WTC11 (cell line): ENCODE measurements around the gene TTC1. TPM values are rescaled to one million over a fixed set of nuclear protein-coding genes. Genes with fewer than 3 reads are reported as not detected.

Experiments
- ATAC-seq: fragments of 200-7000 bp; cut with Tn5 transposase; 2 replicates; pipeline ENCODE4 v1.10.0; 2021; ENCODE audit warnings: mild to moderate bottlenecking, moderate library complexity
- CTCF ChIA-PET: fragments of 300-600 bp; sonication (Branson Sonifier 250); formaldehyde crosslinking; loops from one replicate; lab custom pipeline; 2021; ENCODE audit warnings: antibody characterized with exemption; lab: Charles Lee
- POLR2A ChIA-PET: fragments of 350-600 bp; sonication (Branson Sonifier 250); formaldehyde crosslinking; loops from one replicate; lab custom pipeline; 2021; ENCODE audit warnings: antibody characterized with exemption; lab: Charles Lee
- DNase-seq: peaks from one replicate; pipeline ENCODE4 v3.0.0; 2021; ENCODE audit warnings: low spot score
- H3K27ac Mint-ChIP-seq: 2 replicates; pipeline ENCODE4 v1.8.0; 2021; ENCODE audit warnings: mixed read lengths
- H3K27me3 Mint-ChIP-seq: 2 replicates; pipeline ENCODE4 v1.8.0; 2021; ENCODE audit warnings: low read depth, mild to moderate bottlenecking, moderate library complexity, mixed read lengths
- H3K36me3 Mint-ChIP-seq: 2 replicates; pipeline ENCODE4 v1.8.0; 2021; ENCODE audit warnings: mixed read lengths
- H3K4me1 Mint-ChIP-seq: 2 replicates; pipeline ENCODE4 v1.8.0; 2022; ENCODE audit warnings: mixed read lengths
- H3K4me3 Mint-ChIP-seq: 2 replicates; pipeline ENCODE4 v1.8.0; 2021; ENCODE audit warnings: mild to moderate bottlenecking, moderate library complexity, mixed read lengths
- H3K9me3 Mint-ChIP-seq: 2 replicates; pipeline ENCODE4 v1.8.0; 2021; ENCODE audit warnings: mixed read lengths
- ATF1 ChIP-seq: sonication (generic); formaldehyde crosslinking; IDR thresholded peaks from 2 replicates; pipeline ENCODE4 v1.8.1; 2023; ENCODE audit warnings: mild to moderate bottlenecking, moderate library complexity, missing genetic modification reagents
- CBFB ChIP-seq: sonication (generic); formaldehyde crosslinking; IDR thresholded peaks from 2 replicates; pipeline ENCODE4 v1.8.1; 2022; ENCODE audit warnings: mild to moderate bottlenecking, low read depth, missing genetic modification reagents
- ESRRA ChIP-seq: sonication (generic); formaldehyde crosslinking; IDR thresholded peaks from 2 replicates; pipeline ENCODE4 v1.8.1; 2022; ENCODE audit warnings: mild to moderate bottlenecking, missing genetic modification reagents, borderline replicate concordance
- IRF2 ChIP-seq: sonication (generic); formaldehyde crosslinking; IDR thresholded peaks from 2 replicates; pipeline ENCODE4 v1.8.0; 2022; ENCODE audit warnings: low read depth, missing genetic modification reagents, borderline replicate concordance
- MXD4 ChIP-seq: fragments of 250-450 bp; sonication (Bioruptor Pico); IDR thresholded peaks from 2 replicates; pipeline ENCODE4 v1.8.0; 2021; ENCODE audit warnings: mild to moderate bottlenecking, moderate library complexity, borderline replicate concordance
- NR2C2 ChIP-seq: sonication (generic); formaldehyde crosslinking; IDR thresholded peaks from 2 replicates; pipeline ENCODE4 v1.8.0; 2022; ENCODE audit warnings: mild to moderate bottlenecking, missing genetic modification reagents
- SMAD3 ChIP-seq: sonication (generic); formaldehyde crosslinking; IDR thresholded peaks from 2 replicates; pipeline ENCODE4 v1.8.0; 2022; ENCODE audit warnings: missing genetic modification reagents, mild to moderate bottlenecking, borderline replicate concordance
- SP1 ChIP-seq: sonication (generic); formaldehyde crosslinking; conservative IDR thresholded peaks from 2 replicates; pipeline ENCODE4 v1.8.1; 2022; ENCODE audit warnings: missing genetic modification reagents
- TEAD1 ChIP-seq: sonication (generic); formaldehyde crosslinking; IDR thresholded peaks from 2 replicates; pipeline ENCODE4 v1.8.0; 2022; ENCODE audit warnings: mild to moderate bottlenecking, missing genetic modification reagents
- ZBTB43 ChIP-seq: sonication (generic); formaldehyde crosslinking; IDR thresholded peaks from 2 replicates; pipeline ENCODE4 v1.8.1; 2023; ENCODE audit warnings: mild to moderate bottlenecking, missing genetic modification reagents
- ZNF263 ChIP-seq: sonication (generic); formaldehyde crosslinking; IDR thresholded peaks from 2 replicates; pipeline ENCODE4 v1.8.1; 2022; ENCODE audit warnings: low read depth, mild to moderate bottlenecking, moderate library complexity, missing genetic modification reagents
- ZNF317 ChIP-seq: sonication (generic); formaldehyde crosslinking; IDR thresholded peaks from 2 replicates; pipeline ENCODE4 v1.8.1; 2023; ENCODE audit warnings: low read depth, mild to moderate bottlenecking, moderate library complexity, missing genetic modification reagents, borderline replicate concordance
- ZNF532 ChIP-seq: fragments of 250-450 bp; sonication (Bioruptor Pico); IDR thresholded peaks from 2 replicates; pipeline ENCODE4 v1.9.0; 2021; ENCODE audit warnings: mild to moderate bottlenecking, borderline replicate concordance
- ZNF671 ChIP-seq: fragments of 250-450 bp; sonication (Bioruptor Pico); IDR thresholded peaks from 2 replicates; pipeline ENCODE4 v1.8.0; 2021; ENCODE audit warnings: mild to moderate bottlenecking
- total RNA-seq: library from RNA; stranded (reverse); gene quantifications from 3 replicates; pipeline ENCODE4 v1.2.3, GENCODE V29; 2021
- TF ChIP-seq, protein P1 (sequence below): sonication (generic); formaldehyde crosslinking; IDR thresholded peaks from 2 replicates; pipeline ENCODE4 v1.8.0; 2022; ENCODE audit warnings: mild to moderate bottlenecking, missing genetic modification reagents
- TF ChIP-seq, protein P2 (sequence below): sonication (generic); formaldehyde crosslinking; IDR thresholded peaks from 2 replicates; pipeline ENCODE4 v1.8.1; 2023; ENCODE audit warnings: mild to moderate bottlenecking, missing genetic modification reagents, moderate library complexity

TTC1 gene
- total RNA-seq, 1 experiment from 2014 or later = 47.4 TPM

DNA sequence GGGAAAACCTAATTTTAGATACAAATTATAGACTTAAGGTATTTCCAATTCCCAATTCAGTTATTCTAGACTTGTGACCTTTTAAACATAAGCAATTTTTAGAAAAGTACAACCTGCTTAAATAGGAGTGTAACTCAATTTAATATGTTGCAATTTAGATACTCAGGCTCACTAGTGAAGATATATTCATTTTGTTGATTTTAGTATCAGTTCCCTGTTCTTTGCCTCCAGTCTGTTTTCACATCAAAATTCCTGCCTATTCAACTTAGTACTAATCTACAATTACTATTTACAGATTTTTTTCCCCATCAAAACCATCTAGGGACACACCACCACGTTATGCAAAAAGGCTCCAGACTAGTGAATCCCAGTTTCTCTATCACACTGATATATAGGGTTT, 79.9 kb downstream of the TTC1 start:
- peak overlapping the region; percentile 92 for H3K27ac Mint-ChIP-seq
- no peak for ATAC-seq
- CTCF ChIA-PET = interaction anchor here (0.6 to 3.0 kb wide), 4 partner anchors 8 to 67 kb away, joined by 5 to 11 read pairs (median 6); no protein-coding TSS in a partner anchor

DNA sequence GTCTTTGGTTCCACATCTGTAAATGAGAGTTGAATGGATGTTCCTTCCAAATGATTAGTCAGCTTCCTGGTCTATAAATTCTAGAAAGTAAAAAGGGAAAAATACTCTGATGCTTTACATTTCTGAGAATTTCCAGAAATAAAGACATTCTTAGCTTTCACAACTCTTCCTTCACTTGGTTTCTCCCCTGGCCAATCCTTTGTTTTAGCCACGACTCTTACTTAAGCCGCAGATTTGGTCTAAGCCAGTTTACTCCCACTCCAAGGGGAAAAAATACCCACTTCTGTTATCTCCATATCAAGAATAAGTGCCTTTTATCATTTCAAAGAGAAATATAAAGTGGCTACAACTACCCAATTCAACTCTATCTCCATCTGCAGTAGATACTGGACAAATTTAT, 80.6 kb downstream of the TTC1 start:
- Mint-ChIP-seq H3K4me3 (no peak overlapping the region), H3K9me3 (no peaks in the 10 kb centered on the region), H3K27ac (peak overlapping the region; percentile 12; the same call in 1 of the 2 replicates), H3K36me3 (peaks cover 24% of the 10 kb centered on the region), H3K4me1 (peaks cover 13% of the 10 kb centered on the region), H3K27me3 (no peaks in the 10 kb centered on the region)
- TF ChIP-seq SMAD3 (CRISPR knock-in tag) (no peak), ZBTB43 (no peak), IRF2 (CRISPR knock-in tag) (no peak), ZNF532 (CRISPR knock-in tag) (no peak), SP1 (no peak)
- TF ChIP-seq, protein P1, sequence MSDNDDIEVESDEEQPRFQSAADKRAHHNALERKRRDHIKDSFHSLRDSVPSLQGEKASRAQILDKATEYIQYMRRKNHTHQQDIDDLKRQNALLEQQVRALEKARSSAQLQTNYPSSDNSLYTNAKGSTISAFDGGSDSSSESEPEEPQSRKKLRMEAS (CRISPR knock-in tag) = no peak
- POLR2A ChIA-PET = interaction anchor here (0.6 kb wide), 1 partner anchor 65 kb away, joined by 3 read pairs; no protein-coding TSS in a partner anchor
- CTCF ChIA-PET = interaction anchor here (1.2 to 3.0 kb wide), 2 partner anchors 9 to 68 kb away, joined by 5 to 11 read pairs; no protein-coding TSS in a partner anchor
- DNase-seq (no peak), ATAC-seq (no peak)

More for the DNA sequence above, 79.9 kb downstream of the TTC1 start:
- H3K9me3 Mint-ChIP-seq = no peaks in the 10 kb centered on the region
- TF ChIP-seq TEAD1 (CRISPR knock-in tag) = no peak
- TF ChIP-seq, all 79 proteins: peak for 0
- no peaks in the 10 kb centered on the region for H3K27me3 Mint-ChIP-seq
- H3K4me1 Mint-ChIP-seq = peaks cover 13% of the 10 kb centered on the region
- no peak overlapping the region for H3K4me3 Mint-ChIP-seq
- POLR2A ChIA-PET = interaction anchor here (0.5 kb wide), 1 partner anchor 9 kb away, joined by 3 read pairs; no protein-coding TSS in a partner anchor
- H3K36me3 Mint-ChIP-seq = peaks cover 18% of the 10 kb centered on the region
- no peak for DNase-seq

GRCh38 chr5:160090059-160090458, 81.1 kb downstream of the TTC1 start:
- TF ChIP-seq NR2C2 (no peak), MXD4 (CRISPR knock-in tag) (no peak), ZNF671 (CRISPR knock-in tag) (no peak), ZNF263 (CRISPR knock-in tag) (no peak), CBFB (no peak), ESRRA (no peak), ZNF317 (CRISPR knock-in tag) (no peak), ATF1 (CRISPR knock-in tag) (no peak)
- TF ChIP-seq, protein P2, sequence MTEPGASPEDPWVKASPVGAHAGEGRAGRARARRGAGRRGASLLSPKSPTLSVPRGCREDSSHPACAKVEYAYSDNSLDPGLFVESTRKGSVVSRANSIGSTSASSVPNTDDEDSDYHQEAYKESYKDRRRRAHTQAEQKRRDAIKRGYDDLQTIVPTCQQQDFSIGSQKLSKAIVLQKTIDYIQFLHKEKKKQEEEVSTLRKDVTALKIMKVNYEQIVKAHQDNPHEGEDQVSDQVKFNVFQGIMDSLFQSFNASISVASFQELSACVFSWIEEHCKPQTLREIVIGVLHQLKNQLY (CRISPR knock-in tag) = no peak
- TF ChIP-seq, all 79 proteins: peak for 0
- peak overlapping the region; percentile 67; the same call in 1 of the 2 replicates for H3K27ac Mint-ChIP-seq
- DNase-seq (no peak), ATAC-seq (no peak)
- no peaks in the 10 kb centered on the region for H3K9me3 Mint-ChIP-seq
- H3K27me3 Mint-ChIP-seq = no peaks in the 10 kb centered on the region
- no peak overlapping the region for H3K4me3 Mint-ChIP-seq
- H3K4me1 Mint-ChIP-seq = peaks cover 13% of the 10 kb centered on the region
- POLR2A ChIA-PET = no interaction called here
- peaks cover 25% of the 10 kb centered on the region for H3K36me3 Mint-ChIP-seq
- CTCF ChIA-PET = interaction anchor here (3.0 kb wide), 1 partner anchor 9 kb away, joined by 11 read pairs; no protein-coding TSS in a partner anchor
